Loucy (cell line): Measurements from ENCODE around the gene PARD6G.
"Not testable (repeated sequence)": the region's sequence is repeated elsewhere in the genome, so short reads cannot be mapped to it uniquely, and the experiment has no call there.

Experiments
- H2AFZ ChIP-seq: fragments of 200-600 bp; sonication (generic); 2 replicates; pipeline ENCODE4 v1.6.0; 2016; ENCODE audit warnings: antibody characterized with exemption, mild to moderate bottlenecking, low read length, moderate library complexity
- H3F3A ChIP-seq: fragments of 200-600 bp; 2 replicates; pipeline ENCODE4 v1.6.0; 2016; ENCODE audit warnings: antibody characterized with exemption, low read depth, mild to moderate bottlenecking
- H3K27me3 ChIP-seq: fragments of 200-600 bp; sonication (generic); 2 replicates; pipeline ENCODE4 v1.6.1; 2014; ENCODE audit warnings: low read length, mild to moderate bottlenecking; ENCODE audit not compliant: insufficient read depth, poor library complexity, severe bottlenecking
- H3K36me3 ChIP-seq: fragments of 200-600 bp; sonication (generic); 2 replicates; pipeline ENCODE4 v1.6.1; 2016; ENCODE audit warnings: low read length; ENCODE audit not compliant: insufficient read depth
- H3K4me1 ChIP-seq: fragments of 200-600 bp; sonication (generic); 2 replicates; pipeline ENCODE4 v1.5.1; 2014; ENCODE audit warnings: low read length, mild to moderate bottlenecking; ENCODE audit not compliant: insufficient read depth, poor library complexity, severe bottlenecking
- H3K4me2 ChIP-seq: fragments of 200-600 bp; sonication (generic); 2 replicates; pipeline ENCODE4 v1.6.0; 2014; ENCODE audit warnings: antibody characterized with exemption, low read length, low read depth, mild to moderate bottlenecking; ENCODE audit not compliant: poor library complexity, severe bottlenecking
- H3K4me3 ChIP-seq: fragments of 200-600 bp; sonication (generic); 2 replicates; pipeline ENCODE4 v1.5.1; 2014; ENCODE audit warnings: low read length, mild to moderate bottlenecking, mixed read lengths; ENCODE audit not compliant: poor library complexity, severe bottlenecking
- H3K79me2 ChIP-seq: fragments of 200-600 bp; sonication (generic); 2 replicates; pipeline ENCODE4 v1.6.1; 2014; ENCODE audit warnings: low read length; ENCODE audit not compliant: insufficient read depth
- H3K9ac ChIP-seq: fragments of 200-600 bp; sonication (generic); 2 replicates; pipeline ENCODE4 v1.6.0; 2014; ENCODE audit warnings: mild to moderate bottlenecking, low read depth, low read length, moderate library complexity; ENCODE audit not compliant: poor library complexity, severe bottlenecking
- H3K9me2 ChIP-seq: fragments of 200-600 bp; sonication (generic); replicated peaks from 2 replicates; pipeline ENCODE4 v1.6.1; 2016; ENCODE audit warnings: low read depth, low read length, mixed read lengths
- H3K9me3 ChIP-seq: fragments of 200-600 bp; sonication (generic); 2 replicates; pipeline ENCODE4 v1.6.1; 2014; ENCODE audit warnings: mild to moderate bottlenecking, antibody characterized with exemption, low read length, low read depth; ENCODE audit not compliant: insufficient read depth
- H4K20me1 ChIP-seq: fragments of 200-600 bp; sonication (generic); 2 replicates; pipeline ENCODE4 v1.6.0; 2014; ENCODE audit warnings: antibody characterized with exemption, low read length, mild to moderate bottlenecking; ENCODE audit not compliant: insufficient read depth, poor library complexity, severe bottlenecking
- EZH2phosphoT487 ChIP-seq: fragments of 200-600 bp; IDR thresholded peaks from 2 replicates; pipeline ENCODE4 v1.6.1; 2018; ENCODE audit warnings: antibody characterized with exemption, mild to moderate bottlenecking, moderate library complexity, borderline replicate concordance
- TF ChIP-seq, protein P1 (sequence below): fragments of 200-600 bp; sonication (generic); conservative IDR thresholded peaks from 2 replicates; pipeline ENCODE4 v1.5.1; 2014; ENCODE audit warnings: mild to moderate bottlenecking, antibody characterized with exemption, low read length

PARD6G gene

DNA sequence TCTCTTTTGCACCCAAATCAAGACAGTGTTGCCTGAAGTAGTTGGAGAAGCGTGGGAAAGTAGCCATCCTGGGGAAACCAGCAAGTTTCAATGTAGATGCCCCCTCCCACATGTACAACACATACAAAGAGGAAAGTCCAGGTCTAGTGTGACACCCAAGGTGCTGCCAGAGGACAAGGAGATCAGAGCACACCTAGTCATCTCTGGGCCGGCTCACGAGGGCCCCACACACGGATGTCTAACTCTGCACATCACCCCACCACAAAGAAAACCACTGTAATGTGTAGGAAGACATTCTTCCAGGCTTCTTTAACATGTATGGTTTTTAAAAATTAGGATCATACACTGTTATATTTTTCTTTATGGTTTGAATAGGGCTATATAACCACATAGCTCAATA is 21.6 kb downstream of the PARD6G start:
- Histone ChIP-seq H4K20me1 (no peaks in the 10 kb centered on the region), H3K4me3 (no peak overlapping the region), H3K79me2 (no peaks in the 10 kb centered on the region), H3K4me2 (no peak overlapping the region), H3K36me3 (no peaks in the 10 kb centered on the region), H3K9ac (no peak overlapping the region), H3K4me1 (no peaks in the 10 kb centered on the region), H3F3A (no peaks in the 10 kb centered on the region), H2AFZ (no peak overlapping the region), H3K9me3 (peaks cover 13% of the 10 kb centered on the region; the same call in 1 of the 2 replicates), H3K27me3 (no peaks in the 10 kb centered on the region), H3K9me2 (no peaks in the 10 kb centered on the region)
- TF ChIP-seq, protein P1, sequence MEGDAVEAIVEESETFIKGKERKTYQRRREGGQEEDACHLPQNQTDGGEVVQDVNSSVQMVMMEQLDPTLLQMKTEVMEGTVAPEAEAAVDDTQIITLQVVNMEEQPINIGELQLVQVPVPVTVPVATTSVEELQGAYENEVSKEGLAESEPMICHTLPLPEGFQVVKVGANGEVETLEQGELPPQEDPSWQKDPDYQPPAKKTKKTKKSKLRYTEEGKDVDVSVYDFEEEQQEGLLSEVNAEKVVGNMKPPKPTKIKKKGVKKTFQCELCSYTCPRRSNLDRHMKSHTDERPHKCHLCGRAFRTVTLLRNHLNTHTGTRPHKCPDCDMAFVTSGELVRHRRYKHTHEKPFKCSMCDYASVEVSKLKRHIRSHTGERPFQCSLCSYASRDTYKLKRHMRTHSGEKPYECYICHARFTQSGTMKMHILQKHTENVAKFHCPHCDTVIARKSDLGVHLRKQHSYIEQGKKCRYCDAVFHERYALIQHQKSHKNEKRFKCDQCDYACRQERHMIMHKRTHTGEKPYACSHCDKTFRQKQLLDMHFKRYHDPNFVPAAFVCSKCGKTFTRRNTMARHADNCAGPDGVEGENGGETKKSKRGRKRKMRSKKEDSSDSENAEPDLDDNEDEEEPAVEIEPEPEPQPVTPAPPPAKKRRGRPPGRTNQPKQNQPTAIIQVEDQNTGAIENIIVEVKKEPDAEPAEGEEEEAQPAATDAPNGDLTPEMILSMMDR: no peak
- TF ChIP-seq EZH2phosphoT487: no peak

DNA sequence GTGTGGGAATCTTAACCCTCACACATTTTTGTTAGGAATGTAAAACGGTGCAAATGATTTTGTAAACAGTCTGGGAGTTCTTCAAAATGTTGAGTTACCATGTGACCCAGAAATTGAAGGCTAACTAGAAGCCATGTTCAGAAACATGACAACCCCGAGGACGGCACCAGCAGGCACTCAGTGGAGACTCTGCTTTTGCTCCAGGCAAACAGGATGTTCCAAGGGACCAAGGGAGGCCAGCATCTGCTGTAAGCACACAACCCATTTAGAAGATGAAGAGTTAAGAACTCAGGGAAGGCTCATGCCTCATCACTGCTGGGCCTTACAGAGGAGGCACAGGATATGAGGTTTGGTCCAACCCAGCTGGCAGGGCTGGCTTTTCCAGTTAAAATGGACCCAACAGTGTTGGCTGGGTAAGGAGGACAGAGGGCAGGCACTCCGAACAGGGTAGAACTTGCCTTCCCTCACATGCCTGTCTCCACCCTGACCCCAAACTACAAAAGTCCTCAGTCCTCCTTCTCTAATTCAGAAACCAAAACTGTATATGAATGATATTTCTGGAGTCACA is 23.6 kb downstream of the PARD6G start:
- Histone ChIP-seq H3K79me2 (no peaks in the 10 kb centered on the region), H4K20me1 (no peaks in the 10 kb centered on the region), H3K4me1 (no peaks in the 10 kb centered on the region), H3K4me3 (no peak overlapping the region), H3K9ac (no peak overlapping the region), H3K27me3 (no peaks in the 10 kb centered on the region), H3K9me2 (no peaks in the 10 kb centered on the region), H2AFZ (no peak overlapping the region), H3K9me3 (peaks cover 11% of the 10 kb centered on the region; the same call in 1 of the 2 replicates), H3K4me2 (no peak overlapping the region), H3F3A (no peaks in the 10 kb centered on the region), H3K36me3 (no peaks in the 10 kb centered on the region)
- no peak for TF ChIP-seq EZH2phosphoT487
- TF ChIP-seq, protein P1: no peak

DNA sequence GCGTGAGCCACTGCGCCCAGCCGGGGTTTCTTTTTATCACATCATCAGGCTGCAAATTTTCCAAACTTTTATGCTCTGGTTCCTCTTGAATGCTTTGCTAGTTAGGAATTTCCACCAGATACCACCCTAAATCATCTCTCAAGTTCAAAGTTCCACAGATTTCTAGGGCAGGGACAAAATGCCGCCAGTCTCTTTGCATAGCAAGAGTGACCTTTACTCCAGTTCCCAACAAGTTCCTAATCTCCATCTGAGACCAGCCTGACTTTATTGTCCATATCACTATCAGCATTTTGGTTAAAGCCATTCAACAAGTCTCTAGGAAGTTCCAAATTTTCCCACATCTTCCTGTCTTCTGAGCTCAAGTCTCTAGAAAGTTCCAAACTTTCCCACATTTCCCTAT is 27.8 kb downstream of the PARD6G start:
- not testable (repeated sequence) for H3K4me3 ChIP-seq, H3K9ac ChIP-seq, H3K9me2 ChIP-seq, H4K20me1 ChIP-seq, H3K79me2 ChIP-seq, H3K36me3 ChIP-seq, H3K4me2 ChIP-seq, H3K27me3 ChIP-seq, H2AFZ ChIP-seq, H3F3A ChIP-seq, H3K4me1 ChIP-seq
- peaks cover 11% of the 10 kb centered on the region; the same call in 1 of the 2 replicates for H3K9me3 ChIP-seq
